BJ (cell line): ENCODE measurements around the gene HS1BP3. TPM values are rescaled to one million over a fixed set of nuclear protein-coding genes. Genes with fewer than 3 reads are reported as not detected.

Experiments used
- CTCF ChIA-PET: fragments of 350-600 bp; formaldehyde crosslinking; extraction: SDS; loops from one replicate; lab custom pipeline; 2021; ENCODE audit warnings: antibody characterized with exemption, inconsistent platforms; lab: Yijun Ruan, JAX
- POLR2A ChIA-PET: fragments of 300-600 bp; sonication (Branson Sonifier 250); formaldehyde crosslinking; extraction: SDS; loops from one replicate; lab custom pipeline; 2021; ENCODE audit warnings: antibody characterized with exemption; lab: Charles Lee
- DNase-seq: peaks from one replicate; pipeline ENCODE4 v3.0.0-alpha.2; 2011; ENCODE audit warnings: low read depth
- H3K27me3 ChIP-seq: 2 replicates; pipeline ENCODE4 v1.6.0; 2011; ENCODE audit warnings: low read length; ENCODE audit not compliant: control insufficient read depth, insufficient read depth
- H3K36me3 ChIP-seq: 2 replicates; pipeline ENCODE4 v1.5.1; 2011; ENCODE audit warnings: low read length; ENCODE audit not compliant: control insufficient read depth, insufficient read depth
- H3K4me3 ChIP-seq: 2 replicates; pipeline ENCODE4 v1.5.1; 2011; ENCODE audit warnings: low read depth, mild to moderate bottlenecking, control low read depth, low read length
- polyA plus RNA-seq: library from polyadenylated mRNA; depleted of rRNA; stranded (reverse); fragments of >200 nt; gene quantifications from 2 replicates; pipeline ENCODE4 v1.2.3, GENCODE V29; 2011
- TF ChIP-seq, protein P1 (sequence below): IDR thresholded peaks from 2 replicates; pipeline ENCODE4 v1.5.1; 2011; ENCODE audit warnings: low read depth, mild to moderate bottlenecking, control low read depth, inconsistent platforms, low read length, moderate library complexity; ENCODE audit not compliant: insufficient read depth

HS1BP3 gene
- polyA plus RNA-seq, 1 experiment, result 13.6 TPM

DNA sequence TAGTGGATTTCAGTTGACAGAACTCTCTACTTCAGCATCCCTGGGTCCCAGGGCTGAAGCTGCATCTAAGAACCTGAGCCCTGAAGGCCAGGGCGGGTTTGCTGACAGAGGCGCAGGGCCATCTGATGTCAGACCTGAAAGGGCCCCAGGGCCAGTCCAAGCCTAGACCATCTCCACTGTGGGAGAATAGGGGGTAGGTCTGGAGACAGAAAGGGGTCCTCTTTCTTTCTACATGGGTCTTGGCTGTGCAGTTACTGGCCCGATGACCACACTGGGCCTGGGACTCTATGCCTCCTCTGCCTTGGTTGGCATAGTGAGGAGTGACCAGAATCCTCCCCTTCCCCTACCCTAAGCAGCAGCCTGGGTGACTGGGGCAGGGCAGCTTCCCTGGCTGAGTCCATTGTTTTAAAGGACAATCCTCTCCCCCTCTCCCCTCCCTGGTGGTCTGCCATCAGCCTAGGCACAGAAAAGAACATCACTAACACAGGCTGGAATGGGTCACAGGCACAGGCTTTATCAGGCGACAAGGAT, 34.5 kb downstream of the HS1BP3 start:
- CTCF ChIA-PET, result interaction anchor here (1.5 to 2.3 kb wide), 3 partner anchors 9 to 20 kb away, joined by 4 to 9 read pairs (median 6); no protein-coding TSS in a partner anchor

DNA sequence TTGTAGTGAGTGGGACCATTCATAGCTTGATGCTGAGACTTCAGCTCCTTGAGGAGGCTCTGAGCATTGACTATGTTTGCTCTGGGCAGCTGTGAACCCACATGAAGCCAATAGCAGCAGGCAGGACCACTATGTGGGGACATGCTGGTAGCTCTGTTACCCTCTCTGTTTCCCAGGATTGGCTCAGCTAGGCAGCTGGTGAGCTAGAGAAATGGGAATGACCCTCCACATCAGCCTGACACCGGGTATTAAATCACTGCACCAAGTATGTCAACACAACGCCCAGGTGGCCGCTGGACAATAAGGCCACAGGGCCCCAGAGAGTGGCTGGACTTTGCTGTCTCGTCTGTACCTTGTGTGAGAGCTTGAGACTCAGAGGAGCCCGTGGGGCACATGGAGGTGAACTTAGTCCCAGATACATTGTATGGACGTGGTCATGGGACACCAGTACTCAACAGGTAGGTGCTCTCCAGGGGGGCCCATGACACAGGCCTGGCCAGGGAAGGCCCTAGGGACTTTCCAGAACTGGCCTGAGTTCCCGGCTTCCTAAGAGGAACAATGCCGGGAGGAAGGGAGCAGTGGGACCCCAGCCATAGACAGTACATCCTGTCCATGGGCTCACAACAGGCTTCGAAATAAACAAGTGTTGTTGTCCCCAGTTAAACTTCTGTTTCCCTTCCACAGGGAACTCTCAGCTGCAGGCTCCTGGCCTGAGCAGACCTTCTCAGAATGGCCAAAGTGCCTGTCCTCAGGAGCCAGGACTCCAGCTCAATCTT, 35.2 kb downstream of the HS1BP3 start:
- CTCF ChIA-PET, result interaction anchor here (1.1 to 2.2 kb wide), 5 partner anchors 10 to 175 kb away, joined by 3 to 13 read pairs (median 4); no protein-coding TSS in a partner anchor
- H3K27me3 ChIP-seq, result no peaks in the 10 kb centered on the region
- no peak for DNase-seq
- H3K4me3 ChIP-seq, result no peak overlapping the region
- no peaks in the 10 kb centered on the region for H3K36me3 ChIP-seq
- TF ChIP-seq, protein P1, sequence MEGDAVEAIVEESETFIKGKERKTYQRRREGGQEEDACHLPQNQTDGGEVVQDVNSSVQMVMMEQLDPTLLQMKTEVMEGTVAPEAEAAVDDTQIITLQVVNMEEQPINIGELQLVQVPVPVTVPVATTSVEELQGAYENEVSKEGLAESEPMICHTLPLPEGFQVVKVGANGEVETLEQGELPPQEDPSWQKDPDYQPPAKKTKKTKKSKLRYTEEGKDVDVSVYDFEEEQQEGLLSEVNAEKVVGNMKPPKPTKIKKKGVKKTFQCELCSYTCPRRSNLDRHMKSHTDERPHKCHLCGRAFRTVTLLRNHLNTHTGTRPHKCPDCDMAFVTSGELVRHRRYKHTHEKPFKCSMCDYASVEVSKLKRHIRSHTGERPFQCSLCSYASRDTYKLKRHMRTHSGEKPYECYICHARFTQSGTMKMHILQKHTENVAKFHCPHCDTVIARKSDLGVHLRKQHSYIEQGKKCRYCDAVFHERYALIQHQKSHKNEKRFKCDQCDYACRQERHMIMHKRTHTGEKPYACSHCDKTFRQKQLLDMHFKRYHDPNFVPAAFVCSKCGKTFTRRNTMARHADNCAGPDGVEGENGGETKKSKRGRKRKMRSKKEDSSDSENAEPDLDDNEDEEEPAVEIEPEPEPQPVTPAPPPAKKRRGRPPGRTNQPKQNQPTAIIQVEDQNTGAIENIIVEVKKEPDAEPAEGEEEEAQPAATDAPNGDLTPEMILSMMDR, result no peak
- POLR2A ChIA-PET, result no interaction called here

More for the DNA sequence above, 34.5 kb downstream of the HS1BP3 start:
- no peaks in the 10 kb centered on the region for H3K27me3 ChIP-seq
- TF ChIP-seq, protein P1, result no peak
- H3K4me3 ChIP-seq, result no peak overlapping the region
- no peaks in the 10 kb centered on the region for H3K36me3 ChIP-seq
- DNase-seq, result no peak
- POLR2A ChIA-PET, result no interaction called here

DNA sequence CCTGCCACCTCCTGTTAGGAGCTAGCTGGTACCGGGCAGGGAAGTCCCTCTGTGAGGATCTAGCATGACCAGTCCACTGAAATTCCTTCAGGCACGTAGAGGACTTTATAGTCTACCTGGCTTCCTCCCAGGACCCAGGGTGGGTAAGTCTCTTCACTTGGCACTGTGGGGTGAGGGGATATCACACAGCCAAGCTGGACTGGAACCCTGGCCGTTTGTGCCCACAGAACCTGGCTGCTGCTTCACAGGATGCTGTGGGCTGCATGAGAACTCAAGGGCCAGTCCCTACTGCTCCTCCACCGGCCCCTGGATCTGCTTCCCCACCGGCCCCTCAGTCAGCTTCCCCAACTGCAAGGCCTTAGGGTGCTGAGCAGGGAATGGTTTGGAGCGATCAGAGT, 35.8 kb downstream of the HS1BP3 start:
- CTCF ChIA-PET, result interaction anchor here (1.1 to 2.2 kb wide), 5 partner anchors 10 to 175 kb away, joined by 3 to 13 read pairs (median 4); no protein-coding TSS in a partner anchor
- no peaks in the 10 kb centered on the region for H3K36me3 ChIP-seq
- no peak overlapping the region for H3K4me3 ChIP-seq
- no peaks in the 10 kb centered on the region for H3K27me3 ChIP-seq
- TF ChIP-seq, protein P1, result no peak
- POLR2A ChIA-PET, result no interaction called here
- DNase-seq, result no peak

DNA sequence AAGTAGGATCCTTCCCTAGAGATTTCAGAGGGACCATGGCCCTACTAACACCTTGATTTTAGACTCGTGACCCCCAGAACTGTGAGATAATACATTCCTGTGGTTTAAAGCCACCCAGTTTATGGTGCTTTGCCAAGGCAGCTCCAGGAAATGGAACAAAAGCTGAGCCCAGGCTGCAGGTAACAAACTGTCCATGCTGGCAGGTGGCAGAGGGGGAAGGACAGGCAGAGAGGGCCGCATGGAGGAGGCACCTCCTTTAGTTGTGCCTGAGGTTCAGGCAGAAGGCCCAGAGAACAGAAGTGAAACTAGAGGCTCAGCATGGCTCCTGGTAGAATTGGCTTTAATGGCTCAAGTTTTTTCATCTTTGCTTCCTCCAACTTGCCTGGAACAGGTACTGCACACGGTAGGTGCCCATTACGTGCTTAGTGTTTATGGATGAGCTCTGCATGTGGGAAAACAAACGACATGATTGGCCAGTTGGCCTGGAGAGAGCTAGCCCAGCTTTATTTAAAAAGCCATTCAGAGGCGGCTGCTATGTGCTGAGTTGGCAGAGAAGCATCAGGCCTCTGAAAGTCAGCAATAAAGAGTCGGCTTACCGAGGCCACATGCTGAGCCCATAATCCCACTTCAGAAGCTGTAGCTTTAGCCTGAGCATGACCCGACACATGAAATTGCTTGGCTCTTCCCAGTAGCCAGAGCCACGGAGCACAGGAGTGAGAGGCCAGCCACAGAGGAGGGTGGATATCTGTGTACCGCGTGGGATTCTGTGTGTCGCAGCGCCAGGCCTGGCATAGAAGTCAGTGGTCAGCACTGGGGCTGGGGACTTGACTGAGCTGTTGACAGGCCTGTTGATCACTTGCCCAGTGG, 36.5 kb downstream of the HS1BP3 start:
- Histone ChIP-seq H3K27me3 (no peaks in the 10 kb centered on the region), H3K36me3 (no peaks in the 10 kb centered on the region), H3K4me3 (no peak overlapping the region)
- TF ChIP-seq, protein P1, result no peak
- ChIA-PET CTCF (interaction anchor here (0.8 to 2.2 kb wide), 7 partner anchors 9 to 202 kb away, joined by 3 to 13 read pairs (median 3); no protein-coding TSS in a partner anchor), POLR2A (interaction anchor here (0.6 kb wide), 1 partner anchor 52 kb away, joined by 3 read pairs; no protein-coding TSS in a partner anchor)
- no peak for DNase-seq
